HG03159 (cell line): Measurements from ENCODE around the gene SLC44A1.
A peak's percentile ranks its signal among the peaks of the same experiment; 100 is the strongest.

Experiments
- ATAC-seq: cut with Tn5 transposase; IDR thresholded peaks from one replicate; pipeline ENCODE4 v1.9.1; 2021; ENCODE audit warnings: mild to moderate bottlenecking, moderate library complexity; ENCODE audit not compliant: unreplicated experiment

SLC44A1 gene

DNA sequence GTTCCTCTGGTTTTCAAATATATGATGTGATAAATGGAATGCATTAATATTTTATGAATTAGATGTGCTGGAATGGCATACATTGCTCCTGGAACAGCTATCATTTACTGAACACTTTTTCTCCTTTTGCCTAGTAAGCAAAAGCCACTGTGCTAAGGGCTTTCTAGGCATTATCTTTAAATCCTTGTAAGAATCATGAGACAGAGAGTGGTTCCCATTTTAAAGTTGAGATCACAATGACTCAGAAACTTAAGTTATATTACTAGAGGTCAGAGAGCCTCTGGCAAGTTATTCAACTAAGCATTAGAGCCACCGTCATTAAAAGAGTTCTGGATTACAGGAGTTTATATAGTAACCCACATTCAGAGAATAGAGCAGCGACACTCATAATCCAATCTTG is 176.7 kb downstream of the SLC44A1 start:
- ATAC-seq = no peak

DNA sequence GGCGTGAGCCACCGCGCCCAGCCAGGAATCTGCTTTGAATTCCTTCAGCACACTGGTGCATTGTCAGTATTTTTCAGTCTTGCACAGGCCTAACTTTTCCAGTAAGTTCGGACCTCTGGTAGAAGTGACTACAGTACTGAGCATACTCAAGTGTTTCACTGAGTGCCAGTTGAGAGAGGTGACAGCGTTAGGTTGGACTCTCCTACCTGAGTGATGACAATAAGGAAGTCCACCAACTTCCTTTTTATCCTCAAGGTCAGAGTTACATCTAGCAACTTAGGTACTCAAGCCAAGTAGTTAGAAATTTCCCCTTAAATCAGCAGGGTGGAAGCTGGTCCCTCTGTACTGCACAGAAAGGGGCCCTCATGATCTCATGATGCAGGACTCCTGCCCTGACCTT is 177.4 kb downstream of the SLC44A1 start:
- ATAC-seq = no peak

DNA sequence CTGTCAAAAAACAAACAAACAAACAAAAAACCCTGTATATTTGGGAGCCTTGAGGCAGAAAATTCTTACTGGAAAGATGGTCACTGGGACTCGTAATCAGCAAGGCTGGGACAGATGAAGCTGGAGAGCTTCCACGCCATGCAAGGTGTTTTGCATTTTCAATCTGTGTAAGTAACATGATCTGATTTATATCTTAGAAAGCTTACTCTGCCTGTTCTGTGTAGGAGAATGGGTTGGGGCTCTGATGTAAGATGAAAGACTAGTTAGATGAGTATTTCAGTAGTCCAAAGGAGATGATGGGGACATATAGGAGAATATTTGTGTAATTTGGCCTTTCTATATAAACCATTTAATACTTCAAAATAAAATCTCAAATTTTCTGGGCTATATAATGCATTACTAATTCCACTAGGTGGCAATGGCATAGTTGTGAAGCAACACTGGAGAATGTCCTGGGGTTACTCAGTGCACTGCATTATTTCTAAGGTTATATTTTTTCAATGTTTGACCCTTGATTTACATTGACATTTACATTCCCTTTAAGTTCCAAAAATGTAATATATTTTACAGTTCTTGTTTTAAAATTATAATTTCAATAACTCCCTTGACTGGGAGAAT is 181.5 kb downstream of the SLC44A1 start:
- ATAC-seq = peak; percentile 68

DNA sequence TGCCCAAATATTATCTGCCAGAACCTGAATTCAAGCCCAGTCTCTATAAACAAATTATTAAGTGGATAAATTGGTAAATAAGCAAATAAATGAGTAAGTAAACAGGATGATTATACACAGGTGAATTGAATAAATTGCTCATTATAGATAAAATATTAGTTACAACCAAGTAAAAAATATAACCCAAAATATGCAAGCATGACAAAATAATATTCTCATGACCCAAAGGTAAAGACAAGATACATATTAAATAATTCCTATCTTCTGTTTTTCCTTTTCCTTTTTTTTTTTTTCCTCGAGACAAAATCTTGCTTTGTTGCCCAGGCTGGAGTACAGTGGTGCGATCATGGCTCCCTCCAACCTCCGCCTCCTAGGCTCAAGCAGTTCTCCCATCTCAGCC is 182.2 kb downstream of the SLC44A1 start:
- no peak for ATAC-seq

DNA sequence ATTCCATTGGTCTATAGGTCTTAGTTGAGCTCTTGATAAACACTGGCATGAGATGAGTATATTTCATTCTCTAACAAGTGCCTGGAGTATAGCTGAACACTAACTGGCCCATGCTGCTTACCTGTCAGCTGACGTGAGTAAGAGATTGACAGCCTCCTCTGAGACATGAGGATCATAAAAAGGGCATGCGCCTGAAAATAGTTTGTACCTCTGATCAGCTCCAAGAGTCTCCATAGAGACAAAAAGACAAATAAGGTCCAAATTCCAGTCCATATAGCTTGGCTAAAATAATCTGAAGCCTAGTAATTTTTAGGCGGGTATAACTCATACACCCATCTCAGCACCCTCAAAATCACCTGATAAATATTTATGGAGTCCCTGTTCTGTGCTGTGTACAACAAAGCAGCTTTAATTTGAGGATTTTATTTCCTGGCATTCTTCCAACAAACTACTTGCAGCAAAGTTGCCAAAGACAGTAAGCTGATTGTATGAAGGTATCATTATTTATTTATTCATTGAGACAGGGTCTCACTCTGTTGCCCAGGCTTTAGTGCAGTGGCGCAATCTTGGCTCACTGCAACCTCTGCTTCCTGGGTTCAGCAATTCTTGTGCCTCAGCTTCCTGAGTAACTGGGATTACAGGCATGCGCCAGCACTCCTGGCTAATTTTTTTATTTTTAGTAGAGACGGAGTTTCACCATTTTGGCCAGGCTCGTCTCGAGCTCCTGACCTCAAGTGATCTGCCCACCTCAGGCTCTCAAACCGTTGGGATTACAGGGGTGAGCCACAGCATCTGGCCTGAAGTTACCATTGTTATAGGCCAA is 187.2 kb downstream of the SLC44A1 start:
- ATAC-seq = no peak

DNA sequence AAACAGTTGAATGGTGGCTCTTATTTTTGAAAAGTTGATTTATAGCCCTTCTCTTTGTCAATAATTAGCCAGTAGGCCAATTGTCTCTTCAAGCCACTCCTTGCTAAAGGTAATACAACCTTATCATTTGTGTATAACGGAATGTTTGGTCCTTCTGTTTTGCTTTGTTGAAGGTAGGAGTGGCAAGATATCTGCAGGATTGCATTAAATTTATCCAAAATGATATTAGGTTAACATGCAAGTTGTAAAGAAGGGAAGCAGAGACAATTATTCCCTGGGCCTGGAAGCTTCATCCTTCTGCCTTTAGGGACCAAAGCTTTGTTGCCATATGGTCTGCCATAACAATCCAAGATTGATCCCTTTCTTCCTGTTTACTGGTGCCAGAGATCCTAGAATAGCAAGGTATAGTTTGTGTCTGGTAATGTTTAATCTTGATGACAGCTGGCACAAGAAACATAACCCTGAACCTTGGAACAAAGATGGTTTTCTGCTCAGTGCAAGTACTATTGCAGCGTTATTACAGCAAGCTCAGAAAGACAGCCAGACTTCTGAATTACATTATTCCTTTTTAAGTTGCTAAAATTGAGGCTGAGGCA is 187.9 kb downstream of the SLC44A1 start:
- ATAC-seq = no peak

DNA sequence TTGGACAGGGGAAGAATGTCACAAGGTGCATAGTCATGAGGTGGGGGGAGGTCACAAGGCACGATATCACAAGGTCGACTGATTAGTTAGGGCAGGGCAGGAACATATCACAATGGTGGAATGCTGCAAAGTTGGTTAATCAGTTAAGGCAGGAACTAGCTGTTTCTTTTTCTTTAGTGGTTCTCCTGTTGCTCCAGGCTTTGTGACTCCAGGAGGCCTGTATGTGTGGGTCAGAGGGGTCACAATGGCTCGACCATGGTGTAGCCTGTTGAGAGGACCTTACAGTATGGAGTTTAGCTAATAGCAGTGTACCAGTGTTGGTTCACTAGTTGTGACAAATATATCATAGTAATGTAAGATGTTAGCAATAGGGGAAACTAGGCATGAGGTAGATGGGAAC is 191.0 kb downstream of the SLC44A1 start:
- no peak for ATAC-seq

DNA sequence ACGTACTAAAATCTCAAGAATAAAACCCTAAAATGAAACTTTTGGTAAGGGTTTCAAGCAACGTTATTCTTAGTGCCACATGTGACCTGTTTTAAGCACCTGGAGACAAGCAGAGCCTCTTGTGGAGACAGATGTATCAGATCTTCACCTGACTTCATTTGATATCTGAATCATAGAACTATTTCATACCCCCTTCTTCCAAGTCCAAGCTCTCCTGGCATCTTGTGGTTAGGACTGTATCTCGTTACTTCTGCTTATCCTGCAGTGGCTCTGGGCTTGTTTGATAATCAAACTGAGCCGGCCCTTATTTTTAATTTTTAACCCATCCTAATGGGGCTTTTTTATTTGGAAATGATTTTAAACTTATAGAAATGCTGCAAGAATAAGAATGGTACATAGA is 192.3 kb downstream of the SLC44A1 start:
- ATAC-seq = no peak

DNA sequence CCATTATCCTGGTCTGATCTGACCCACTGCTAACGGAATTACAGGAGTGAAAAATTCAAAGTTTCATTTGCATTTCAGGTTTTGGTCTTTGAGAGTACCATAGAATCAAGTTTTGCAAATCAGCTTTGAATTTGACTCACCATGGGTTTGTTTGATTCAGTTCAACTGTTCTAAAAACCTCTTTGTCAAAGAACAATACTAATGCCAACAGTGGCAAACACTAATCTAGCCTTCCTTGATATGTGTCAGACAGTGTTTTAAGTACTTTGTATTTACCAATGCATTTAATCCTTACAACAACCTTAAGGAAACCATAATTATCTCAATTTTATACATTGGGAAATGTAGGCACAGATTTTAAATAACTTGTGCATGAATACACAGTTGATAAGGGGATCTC is 193.3 kb downstream of the SLC44A1 start:
- ATAC-seq = no peak

DNA sequence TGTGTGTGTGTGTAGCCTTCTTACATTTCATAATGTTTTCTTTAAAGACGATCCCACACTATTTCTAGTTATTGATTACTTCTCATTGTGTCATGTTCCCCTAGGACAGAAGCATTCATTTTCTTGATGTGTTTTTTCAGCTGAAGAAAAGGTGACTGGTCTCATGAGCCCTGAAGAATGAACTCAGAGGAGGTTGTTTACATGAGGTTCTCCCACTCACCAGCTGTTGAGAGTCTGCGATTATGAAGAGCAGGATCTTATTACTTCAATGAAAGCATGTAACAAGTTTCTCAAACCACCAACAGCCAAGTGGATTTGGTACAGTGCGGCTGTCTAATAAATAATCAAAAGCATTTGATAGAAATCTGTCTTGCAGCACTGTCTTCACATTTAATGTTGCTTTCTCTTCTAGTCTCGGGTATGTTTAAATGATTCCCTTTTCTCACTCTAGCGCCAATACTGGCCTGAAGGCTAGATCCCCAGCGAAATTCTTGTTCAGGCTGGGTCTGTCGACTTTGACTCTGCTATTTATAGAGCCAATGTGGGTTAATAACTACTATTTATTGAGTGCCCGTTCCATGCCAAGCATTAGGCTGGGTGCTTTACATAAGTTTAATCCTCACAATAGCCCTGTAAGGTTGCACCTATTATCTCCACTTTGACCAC is 193.8 kb downstream of the SLC44A1 start:
- no peak for ATAC-seq

DNA sequence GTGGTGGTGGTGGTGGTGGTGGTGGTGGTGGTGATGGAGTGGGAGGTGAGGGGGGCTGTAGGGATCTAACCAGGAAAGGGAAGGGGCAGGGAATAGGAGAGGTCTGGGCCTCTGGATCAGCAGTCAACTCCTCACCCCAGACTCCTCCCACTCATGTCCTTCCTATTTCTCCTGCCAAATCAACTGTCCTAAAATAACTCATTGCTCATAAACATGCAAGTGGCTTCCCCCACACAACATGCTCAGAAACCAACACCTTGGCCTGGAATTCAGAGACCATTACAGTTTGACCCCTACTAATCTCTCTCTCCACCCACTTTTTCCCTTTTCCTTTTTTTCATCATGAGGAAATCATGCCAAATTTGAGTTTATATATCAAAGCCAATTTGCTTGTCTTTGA is 195.0 kb downstream of the SLC44A1 start:
- no peak for ATAC-seq

DNA sequence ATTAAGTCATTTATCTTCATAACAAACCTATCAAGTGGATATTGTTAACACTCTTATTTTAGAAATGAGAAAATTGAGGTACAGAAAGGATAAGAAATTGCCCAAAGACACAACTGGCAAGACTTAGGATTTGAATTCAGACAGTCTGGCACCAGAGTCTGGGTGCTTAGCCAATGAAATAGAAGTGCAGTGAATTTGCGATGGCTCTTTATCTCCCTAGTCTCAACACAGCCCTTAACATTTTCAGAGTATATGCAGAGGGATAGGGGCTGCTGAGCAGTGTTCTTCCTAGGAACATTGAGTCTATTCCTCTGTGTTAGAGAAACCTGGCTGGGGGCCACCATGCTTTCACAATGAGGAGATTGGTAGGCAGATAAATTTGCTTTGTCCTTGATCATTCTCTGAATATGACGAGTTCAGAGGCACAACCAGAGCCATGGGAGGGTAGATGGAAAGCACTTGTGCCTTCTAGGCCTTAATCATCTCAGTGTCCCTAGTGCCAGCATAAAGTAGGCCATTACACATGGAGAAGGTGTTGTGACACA is 197.2 kb downstream of the SLC44A1 start:
- no peak for ATAC-seq

DNA sequence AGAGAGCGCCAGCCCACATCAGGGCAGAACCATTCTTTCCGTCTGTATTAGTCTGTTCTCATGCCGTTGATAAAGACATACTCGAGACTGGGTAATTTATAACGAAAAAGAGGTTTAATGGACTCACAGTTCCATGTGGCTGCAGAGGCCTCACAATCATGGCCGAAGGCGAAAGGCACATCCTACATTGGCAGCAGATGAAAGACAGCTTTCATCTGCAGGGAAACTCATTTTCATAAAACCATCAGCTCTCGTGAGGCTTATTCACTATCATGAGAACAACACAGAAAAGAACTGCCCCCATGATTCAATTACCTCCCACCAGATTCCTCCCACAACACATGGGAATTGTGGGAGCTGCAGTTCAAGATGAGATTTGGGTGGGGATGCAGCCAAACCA is 198.7 kb downstream of the SLC44A1 start:
- no peak for ATAC-seq

DNA sequence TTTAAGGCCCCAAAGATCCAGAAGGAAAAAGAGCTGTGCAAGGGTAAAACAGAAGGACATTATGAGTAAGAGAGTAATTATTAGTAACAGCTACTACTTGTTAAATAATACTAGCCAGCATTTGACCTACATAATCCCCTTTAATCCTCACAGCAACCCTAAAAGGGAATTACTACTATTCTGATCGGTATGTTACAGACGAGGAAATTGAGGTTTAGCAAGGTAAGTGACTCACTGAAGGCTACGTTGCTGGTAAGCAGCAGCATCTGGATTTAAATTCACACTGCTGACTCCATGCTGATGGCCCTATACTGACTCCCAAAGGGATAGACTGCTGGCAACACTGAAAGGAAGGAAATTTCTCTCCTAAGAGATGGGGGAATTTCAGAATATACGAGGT is 199.7 kb downstream of the SLC44A1 start:
- no peak for ATAC-seq

DNA sequence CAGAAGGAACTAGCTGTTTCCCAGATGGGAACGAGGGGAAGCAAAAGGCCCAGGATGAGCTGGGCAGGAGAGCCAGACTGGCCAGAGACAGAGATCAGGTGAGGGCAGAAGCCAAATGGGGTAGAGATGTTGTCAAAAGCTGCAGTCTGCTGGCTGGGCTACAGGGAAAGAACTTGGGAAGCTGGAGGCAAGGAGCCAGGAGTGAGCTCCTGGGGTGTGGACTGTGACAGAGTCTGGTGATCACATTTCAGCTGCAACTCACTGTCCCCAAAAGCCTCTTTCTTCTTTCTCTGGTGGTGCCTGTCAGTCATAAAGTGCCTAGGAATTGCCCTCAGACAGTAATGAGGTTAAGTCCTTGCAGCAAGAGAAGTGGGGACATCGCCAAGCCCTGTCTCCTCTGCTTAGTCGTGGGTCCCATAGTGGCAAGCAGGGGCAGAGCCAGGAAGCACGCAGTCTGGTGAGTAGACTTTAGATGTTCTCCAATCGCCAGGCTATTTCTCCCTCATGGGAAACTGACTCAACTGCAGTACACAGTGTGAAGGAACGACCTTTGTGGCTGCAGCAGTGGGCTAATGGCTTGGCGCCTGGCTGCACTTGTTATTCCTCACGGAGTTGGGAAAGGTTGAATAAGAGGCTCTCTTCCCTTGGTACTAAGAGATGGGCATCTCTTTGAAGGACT is 200.9 kb downstream of the SLC44A1 start:
- ATAC-seq = no peak

DNA sequence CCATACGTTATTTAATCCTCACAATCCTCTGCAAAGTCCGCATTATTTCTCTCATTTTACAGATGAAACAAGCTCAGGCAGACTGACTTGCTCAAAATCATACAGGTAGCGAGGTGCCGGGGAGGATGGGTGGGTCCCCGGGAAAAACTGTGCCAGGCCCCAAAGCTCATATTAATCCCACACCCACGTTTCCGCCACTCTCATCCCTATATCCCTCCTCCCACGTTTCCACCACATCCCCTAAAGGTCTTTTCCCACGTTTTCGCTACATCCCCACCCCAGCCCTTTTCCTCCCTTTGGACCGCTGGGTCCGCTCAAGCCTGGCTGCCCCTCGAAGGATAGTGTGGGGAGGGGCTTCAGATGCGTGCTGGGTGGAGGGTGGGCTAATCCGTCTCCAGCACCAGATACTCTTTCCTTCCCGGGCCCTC is 202.9 kb downstream of the SLC44A1 start:
- no peak for ATAC-seq

DNA sequence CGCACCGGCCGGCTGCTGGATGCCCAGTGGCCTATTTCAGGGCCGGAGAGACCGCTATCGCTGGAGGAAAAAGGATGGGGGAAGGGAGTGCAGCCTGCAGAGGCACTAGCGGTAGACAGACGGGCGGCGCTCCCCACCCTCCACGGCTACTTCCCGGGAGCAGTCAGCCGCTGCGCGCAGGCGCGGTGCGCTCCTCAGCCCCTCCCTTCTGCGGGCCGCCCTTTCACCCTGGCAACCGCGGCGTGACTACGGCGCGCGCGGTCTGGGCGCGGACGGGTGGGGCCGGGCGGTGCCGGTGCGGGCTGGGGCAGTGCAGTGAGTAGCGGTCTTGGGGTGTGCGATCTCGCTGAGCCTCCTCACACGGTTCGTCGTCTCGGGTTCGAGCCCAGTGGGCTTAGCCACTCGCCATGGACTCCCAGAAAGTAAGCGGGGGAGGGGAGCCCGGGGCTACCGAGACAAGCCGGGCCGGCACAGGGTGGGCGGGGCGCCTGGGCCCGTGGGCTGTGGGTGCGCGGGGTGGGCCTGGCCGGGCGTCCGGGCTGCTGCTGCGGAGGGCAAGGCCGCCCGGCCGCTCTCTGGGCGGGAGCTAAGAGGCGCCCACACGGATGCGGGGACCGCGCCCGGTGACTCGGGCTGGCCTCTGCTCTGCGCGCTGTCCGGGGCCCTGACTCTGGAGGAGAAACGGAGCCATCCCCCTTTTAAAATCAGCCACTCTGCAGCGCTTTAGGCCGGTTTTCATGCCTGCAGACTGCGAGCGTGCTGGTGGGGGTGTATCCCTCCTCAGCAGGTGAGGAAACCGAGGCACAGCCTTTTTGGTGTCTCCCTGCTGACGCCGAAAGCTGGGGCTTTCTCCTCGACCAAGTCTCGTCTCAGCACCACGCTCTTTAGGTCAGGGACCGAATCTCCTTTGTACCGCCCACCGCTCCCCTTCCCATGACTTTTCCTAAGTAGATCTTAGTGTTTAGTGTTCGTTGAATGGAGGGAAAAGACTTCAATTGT is 203.7 kb downstream of the SLC44A1 start, which contains the start of gene FSD1L:
TSS of gene FSD1L (plus strand) at position 221 of the 999 bp plus-strand sequence. CDS start at position 408, 187 bp downstream.
- ATAC-seq = peak; percentile 93

DNA sequence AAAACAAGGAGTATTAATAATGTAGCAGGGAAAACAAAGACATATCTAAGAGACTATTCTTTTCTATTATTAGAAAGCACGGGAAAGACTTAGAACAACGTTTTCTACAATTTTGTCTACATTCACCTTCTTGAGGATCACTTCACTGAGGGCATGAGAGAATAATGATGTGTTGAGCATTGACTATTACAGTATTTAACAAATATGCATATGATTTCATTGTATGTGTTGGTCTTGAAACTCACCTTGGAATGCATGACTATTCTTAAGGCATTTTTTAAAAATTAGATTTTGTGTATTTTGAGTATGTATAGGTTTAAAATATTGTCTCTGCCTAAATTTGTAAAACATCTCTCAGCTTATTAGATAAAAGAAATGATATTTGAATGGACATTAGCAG is 204.6 kb downstream of the SLC44A1 start:
- ATAC-seq = no peak

DNA sequence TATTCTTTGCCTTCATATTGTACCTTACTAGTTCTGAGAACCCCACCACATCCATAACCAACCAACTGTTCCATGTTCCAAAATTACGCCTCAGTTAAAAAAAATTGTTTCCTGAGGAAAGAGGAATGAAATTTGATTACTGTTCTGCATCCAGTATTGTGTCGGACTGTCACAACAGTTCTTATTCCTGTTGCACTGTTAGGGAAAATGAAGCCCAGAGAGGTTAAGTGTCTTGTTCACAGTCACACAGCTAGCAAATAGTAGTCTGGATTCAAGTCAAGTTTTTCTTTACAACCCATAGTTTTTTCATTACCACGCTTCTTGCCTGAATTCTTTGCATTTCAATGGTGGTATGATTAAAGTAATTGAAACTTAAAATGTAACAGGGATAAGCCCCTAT is 207.7 kb downstream of the SLC44A1 start:
- ATAC-seq = no peak
